ENCODE measurements around the gene NPLOC4.
"Not testable (repeated sequence)": the region's sequence is repeated elsewhere in the genome, so short reads cannot be mapped to it uniquely, and the experiment has no call there.

The NPLOC4 gene

GRCh38 chr17:81636505-81637288, at the start of gene NPLOC4, which contains the start of gene TSPAN10:
Gene NPLOC4, minus strand, starts transcription at chr17:81637112. Its CDS starts 182 bp downstream, at chr17:81636930.
Gene TSPAN10, plus strand, starts transcription at chr17:81637196. Its CDS starts 5,217 bp downstream, at chr17:81642413.
- DNase-seq: peak; percentile 88

DNA sequence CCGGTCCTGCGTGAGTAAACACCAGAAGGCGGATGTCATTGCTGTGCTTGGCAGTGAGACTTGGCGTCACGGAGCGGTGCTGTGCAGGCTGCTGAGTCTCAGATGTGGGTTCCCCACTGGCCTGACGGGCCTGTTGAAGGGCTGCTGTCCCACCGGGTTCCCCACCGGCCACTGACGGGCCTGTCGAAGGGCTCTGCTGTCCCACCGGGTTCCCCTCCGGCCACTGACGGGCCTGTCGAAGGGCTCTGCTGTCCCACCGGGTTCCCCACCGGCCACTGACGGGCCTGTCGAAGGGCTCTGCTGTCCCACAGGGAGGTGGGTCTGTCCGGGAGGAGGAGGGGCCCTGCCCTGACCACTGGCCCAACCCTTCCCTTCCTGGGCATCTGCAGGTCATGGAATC, 49.7 kb upstream of the NPLOC4 start:
- DNase-seq: no peak

DNA sequence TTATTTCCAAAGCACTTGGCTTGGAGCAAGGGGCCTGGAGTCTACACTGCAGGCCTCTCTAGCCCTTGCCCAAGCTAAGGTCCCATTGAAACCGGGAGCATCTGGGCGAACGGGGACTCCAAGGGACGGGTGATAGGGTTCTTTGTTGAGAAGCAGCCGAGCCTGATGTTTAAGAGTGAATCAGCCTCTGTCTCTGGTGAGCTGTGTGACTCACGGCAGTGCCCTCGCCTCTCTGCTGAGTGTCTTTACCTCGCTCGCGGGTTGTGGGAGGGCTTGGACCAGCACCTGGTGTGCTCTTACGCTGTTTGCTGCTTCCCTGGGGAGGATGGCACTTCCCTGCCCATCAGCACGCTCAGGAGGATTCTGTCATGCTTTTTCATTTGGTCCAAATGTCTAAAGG, 48.2 kb upstream of the NPLOC4 start:
- DNase-seq: no peak

DNA sequence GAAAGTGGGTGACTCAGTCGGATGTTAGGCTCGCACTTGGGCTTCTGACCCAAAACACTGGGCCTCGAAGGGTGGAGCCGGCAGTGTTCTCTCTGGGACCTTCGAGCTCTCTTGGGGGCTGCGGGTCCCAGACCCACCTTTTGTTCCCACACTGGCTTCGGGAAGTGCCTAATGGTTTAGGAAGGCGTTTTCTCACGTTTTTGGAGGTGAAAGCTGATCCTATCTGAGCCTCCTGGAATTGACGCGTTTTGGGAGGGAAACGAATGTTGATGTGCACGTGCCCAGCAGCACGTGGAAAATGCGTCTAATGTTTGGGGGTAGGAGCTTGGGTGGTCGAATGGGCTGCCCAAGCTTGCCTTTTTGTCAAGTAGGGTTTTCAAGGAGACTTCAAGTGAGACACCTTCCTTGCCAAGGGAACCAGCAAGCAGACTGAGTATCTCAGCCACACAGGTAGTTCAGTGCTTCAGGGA, 47.6 kb upstream of the NPLOC4 start:
- DNase-seq: no peak

DNA sequence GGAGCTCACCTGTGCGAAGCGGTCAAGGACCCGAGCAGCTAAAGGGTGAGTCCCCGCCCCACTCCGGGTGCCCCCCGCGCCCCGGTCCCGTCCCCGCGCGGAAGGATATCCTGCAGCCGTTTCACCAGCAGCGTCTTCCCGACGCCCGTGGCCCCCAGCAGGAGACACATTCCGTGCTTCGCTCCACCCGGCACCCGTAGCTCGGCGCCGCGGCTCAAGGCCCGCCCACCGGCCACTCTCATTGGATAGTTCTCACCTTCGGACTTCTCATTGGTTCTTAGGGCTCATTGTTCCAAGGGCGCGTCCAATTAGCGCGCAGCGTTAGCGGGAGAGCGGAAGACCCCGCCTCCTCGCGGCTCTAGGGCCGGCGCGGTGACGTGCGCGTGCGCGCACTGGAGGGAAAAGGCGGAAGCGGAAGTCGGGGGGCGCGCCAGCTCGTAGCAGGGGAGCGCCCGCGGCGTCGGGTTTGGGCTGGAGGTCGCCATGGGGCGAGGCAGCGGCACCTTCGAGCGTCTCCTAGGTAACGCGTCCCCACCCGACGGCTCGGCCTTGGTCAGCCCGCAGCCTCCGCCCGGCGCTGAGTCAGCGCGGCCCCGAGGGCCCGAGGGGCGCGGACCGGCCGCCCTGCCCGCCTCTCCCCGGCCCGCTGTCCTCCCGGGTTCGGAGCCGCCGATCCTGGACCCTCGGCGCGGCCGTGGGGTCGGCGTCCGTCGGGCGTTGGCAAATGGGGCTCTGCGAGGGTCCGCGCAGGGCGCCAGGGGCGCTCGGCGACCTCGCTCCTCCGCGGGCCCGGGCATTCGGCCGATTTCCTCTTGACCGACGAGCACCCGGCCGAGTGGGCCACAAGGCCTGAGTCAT, 46.9 kb upstream of the NPLOC4 start, which contains the start of the genes ARL16 and HGS:
TSS of gene ARL16 (minus strand) at position 214 of the 858 bp plus-strand sequence. CDS start at position 170, 44 bp downstream.
TSS of gene HGS (plus strand) at position 428 of the 858 bp plus-strand sequence. CDS start at position 484, 56 bp downstream.
- peak; percentile 98 for DNase-seq

- DNase-seq: no peak
These were observed 46.3 kb upstream of the NPLOC4 start for GRCh38 chr17:81683208-81683583.

DNA sequence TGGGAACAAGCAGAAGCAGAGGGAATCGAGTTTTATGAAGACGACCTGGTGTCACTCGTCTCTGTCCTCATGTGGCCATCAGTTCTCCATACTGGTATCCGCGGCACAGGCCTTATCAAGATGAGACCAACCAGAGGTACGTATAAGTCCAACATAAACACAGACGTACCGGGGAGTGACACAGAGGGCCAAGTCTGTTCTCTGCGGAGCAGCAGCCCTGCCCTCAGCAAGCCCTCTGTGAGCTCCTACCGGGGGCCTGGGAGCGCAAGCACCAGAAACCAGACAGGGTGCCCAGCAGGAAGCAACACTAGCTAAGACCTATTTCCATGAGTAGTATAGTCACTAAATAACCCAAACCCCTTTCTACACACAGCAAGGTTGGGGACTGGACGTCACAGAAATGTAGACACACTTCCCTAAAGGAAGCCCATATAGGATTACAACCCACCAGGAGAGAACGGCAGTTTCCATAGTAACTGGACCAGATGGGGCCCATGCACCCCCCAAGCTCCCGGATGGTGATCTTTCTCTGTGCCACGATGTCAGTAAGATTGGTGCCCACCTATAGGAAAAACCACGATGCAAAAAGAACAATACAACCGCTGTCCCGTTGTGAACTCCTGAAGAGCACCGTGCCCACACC, 45.8 kb upstream of the NPLOC4 start:
- DNase-seq: no peak

DNA sequence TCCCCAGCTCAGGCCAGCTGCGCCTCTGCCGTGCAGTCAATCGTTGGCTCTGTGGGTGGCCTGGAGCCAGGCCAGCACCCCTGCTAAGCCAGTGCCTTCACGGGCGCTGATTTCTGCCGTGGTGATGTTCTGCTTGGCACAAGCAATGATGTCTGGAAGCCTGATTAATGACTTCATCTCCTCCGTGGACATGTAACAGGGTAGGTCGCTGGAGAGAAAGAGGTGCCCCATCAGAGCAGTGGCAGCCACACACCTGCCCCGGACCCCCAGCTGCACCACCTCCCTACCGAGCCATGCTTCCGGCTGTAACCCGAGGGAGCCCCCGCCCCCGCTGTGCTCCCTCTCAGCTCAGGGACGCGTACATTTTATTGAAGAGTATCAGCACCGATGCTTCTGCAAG, 44.8 kb upstream of the NPLOC4 start:
- DNase-seq: no peak

- DNase-seq: no peak
These were observed 43.2 kb upstream of the NPLOC4 start for GRCh38 chr17:81680150-81680549.

- DNase-seq: no peak
These were observed 40.0 kb upstream of the NPLOC4 start for GRCh38 chr17:81676906-81677305.

DNA sequence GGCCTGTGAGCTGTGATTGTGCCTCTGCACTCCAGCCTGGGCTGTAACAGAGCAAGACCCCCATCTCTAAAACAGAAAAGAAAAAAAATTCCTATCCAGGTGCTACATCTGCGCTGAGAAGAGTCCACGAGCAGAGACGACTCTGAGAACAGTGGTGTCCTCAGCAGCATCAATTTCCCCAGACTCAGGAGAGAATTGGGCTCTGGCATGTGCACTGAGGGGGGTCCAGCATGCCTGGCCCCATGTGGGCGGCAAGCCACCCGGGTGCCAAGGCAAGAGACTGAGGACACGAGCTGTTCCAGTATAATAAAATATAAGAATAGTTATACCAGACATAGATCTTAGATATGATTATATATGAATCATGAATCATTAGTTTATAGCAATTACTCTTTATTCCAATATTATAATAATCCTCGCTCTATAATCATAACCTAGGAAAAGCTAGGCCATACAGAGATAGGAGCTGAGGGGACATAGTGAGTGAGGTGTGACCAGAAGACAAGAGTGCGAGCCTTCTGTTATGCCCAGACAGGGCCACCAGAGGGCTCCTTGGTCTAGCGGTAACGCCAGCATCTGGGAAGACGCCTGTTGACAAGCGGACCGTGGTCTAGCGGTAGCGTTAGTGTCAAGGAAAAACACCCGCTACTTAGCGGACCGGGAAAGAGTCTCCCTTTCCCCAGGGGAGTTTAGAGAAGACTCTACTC, 38.8 kb upstream of the NPLOC4 start:
- not testable (repeated sequence) for DNase-seq

- DNase-seq: no peak
These were observed 36.8 kb upstream of the NPLOC4 start for GRCh38 chr17:81673561-81674258.

DNA sequence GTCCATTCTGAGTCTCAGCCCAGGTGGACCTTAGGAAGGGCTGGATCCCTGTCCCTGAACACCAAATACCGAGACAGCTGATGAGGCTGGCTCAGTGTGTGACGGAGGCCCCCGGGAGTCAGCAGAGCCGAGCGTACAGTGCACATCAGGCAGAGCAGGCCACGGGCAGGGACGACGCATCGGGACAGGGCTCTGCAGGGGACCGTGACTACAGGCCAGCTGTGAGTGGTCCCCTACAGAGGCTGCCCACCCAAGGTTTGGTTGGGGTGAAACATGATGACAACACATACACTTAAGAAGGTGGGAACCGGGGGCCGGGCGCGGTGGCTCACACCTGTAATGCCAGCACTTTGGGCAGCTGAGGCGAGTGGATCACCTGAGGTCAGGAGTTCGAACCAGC, 36.0 kb upstream of the NPLOC4 start:
- no peak for DNase-seq

DNA sequence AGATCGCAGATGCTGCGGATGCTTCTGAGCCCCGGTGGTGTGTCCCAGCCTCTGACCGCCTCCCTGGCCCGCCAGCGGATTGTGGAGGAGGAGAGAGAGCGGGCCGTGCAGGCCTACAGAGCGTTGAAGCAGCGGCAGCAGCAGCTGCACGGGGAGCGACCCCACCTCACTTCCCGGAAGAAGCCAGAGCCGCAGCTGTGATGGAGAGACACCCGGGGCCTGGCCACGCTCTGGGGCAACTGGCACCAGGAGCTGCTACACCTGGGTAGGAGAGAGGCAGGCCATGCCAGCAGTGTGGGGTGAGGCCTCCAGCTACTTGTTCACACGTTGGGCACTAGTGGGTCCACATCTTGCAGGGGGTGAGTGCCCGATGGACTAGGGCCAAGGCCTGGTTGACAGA, 35.6 kb upstream of the NPLOC4 start:
- DNase-seq: no peak

DNA sequence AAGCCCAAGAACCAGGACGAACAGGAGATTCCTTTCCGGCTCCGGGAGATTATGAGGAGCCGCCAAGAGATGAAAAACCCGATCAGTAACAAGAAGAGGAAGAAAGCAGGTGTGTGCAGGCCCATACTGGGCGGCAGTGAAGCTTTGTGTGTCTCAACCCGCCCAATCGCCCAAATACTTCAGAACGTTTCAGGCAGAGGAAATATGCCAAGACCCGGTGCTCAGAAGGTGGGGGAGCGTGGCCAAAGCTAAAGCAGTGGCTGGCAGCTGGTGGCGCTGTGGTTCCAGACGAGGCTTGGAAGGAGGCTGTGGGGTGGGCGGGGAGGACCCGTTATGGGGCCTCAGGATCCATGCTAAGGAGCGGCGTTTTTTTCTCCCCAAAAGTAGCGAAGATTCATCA, 30.8 kb upstream of the NPLOC4 start:
- no peak for DNase-seq

DNA sequence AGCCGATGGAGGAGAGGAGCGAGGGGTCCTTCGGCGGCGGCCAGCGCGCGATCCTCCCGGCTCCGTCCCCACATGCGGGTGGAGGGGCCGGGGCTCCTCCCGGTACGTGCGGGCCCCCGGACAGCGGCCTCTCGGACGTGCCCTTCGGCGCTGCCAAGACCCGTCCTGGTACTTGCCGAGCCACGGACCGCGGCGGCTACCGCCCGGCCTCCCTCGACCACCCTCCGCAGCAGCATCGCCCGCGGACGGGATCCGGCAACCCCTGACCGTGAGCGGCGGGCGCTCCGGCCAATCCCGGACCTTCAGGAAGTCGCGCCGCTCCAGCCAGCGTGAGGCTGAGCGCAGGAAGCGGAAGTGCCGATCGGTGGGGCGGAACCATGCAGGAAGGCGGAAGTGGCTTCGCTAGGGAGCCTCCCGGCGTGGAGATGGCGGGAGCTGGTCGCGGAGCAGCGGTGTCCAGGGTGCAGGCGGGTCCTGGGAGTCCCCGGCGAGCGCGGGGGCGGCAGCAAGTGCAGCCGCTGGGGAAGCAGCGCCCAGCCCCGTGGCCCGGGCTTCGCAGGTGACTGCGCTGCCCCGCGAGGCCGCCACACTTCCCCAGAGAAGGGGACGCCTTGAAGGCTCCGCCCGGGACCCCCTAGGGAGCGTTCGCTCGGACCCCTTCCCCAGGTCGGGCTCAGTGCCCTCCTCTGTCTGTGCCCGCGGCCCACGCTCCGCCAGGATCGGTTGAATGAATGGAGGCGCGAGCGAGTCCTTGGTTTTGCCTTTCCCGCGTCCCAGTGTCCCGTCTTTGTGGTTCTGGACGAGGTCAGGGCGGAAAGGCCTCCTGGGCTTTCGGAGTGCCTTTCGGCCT, 29.7 kb upstream of the NPLOC4 start, which contains the start of the genes CCDC137 and OXLD1:
TSS of gene CCDC137 (plus strand) at position 396 of the 850 bp plus-strand sequence. CDS start at position 426, 30 bp downstream.
TSS of gene OXLD1 (minus strand) at position 264 of the 850 bp plus-strand sequence. CDS start at position 236, 28 bp downstream.
- peak; percentile 97 for DNase-seq

DNA sequence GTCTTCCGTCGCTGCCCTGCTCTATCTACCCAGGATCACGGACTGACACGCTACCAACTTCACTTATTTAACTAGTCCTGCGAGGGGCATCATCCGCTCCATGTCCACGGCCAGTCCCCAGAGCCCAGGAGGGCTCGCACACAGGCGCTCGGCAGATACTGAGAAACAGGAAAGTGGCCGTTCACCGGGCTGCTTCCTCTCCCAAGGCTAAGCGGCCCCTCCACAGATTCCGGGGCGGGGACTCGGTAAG, 29.1 kb upstream of the NPLOC4 start:
- no peak for DNase-seq

DNA sequence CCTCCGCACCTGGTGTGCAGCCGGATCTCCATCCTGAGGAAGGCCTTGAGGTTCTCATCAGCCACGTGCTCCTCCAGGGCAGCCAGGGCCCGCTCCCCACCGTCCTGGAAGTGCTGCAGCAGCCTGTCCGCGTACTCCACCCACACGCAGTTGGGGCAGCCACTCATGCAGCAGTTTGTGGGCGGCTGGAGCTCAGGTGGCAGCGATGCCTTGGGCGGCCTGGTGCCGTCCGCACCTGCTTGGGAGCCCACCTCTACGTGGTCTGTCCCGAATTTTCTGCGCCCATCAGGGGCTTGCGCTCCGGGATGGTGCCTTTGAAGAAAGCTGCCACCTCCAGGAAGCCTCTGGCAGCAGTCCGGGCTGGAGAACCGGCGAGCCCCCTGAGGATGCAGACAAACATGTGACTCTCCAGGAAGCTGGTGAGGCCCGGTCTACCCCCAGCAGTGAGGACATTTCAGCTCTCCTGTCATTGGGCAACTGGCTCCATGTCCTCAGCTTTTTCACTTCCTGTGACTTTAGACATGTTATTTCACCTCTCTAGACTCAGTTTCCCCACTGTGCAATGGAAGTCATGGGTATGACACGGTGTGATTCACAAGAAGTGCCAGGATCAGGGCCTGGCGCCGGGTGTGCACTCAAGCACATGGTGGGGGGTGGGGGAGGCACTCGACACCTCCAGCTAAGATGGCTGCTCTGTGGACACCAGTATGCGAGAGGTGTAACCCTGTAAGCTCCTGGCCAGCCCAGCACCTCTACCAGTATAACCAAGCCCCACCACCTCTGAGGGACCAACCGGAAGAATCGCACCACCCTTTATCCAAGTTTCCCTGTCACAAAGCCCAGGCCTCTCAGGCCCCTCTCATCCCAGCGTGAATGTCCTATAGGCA, 28.5 kb upstream of the NPLOC4 start:
- no peak for DNase-seq

DNA sequence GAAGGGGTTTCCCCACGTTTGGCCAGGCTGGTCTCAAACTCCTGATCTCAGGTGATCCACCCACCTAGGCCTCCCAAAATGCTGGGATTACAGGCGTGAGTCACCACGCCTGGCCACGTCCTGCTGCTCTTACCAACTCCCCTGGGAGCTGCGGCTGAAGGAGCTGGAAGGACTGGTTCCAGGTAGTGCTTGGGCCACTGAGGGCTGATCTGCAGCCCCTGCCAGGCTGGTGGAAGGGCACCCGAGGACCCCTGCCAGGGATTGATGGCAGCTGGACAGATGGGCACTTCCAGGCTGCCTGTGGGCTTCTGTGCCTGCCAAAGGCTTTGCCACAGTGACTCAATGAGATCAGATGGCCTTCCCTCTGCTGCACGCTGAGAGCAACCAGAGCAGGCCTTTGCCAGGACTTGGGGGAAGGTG, 27.1 kb upstream of the NPLOC4 start:
- DNase-seq: no peak

DNA sequence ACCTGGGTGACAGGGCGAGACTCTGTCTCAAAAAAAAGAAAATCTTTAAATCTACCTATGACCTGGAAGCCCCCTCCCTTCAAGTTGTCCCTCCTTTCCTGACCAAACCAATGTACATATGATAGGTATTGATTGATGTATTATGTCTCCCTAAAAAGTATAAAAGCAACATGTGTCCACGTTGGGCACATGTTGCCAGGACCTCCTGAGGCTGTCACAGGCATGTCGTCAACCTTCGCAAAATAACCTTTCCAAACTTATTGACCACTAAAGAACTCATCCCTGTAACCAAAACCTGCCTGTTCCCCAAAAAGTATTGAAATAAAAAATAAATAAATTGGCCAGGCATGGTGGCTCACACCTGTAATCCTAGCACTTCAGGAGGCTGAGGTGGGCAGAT, 25.1 kb upstream of the NPLOC4 start:
- DNase-seq: no peak
